Measurements from ENCODE around the gene CYSLTR2.
"Not testable (repeated sequence)": the region's sequence is repeated elsewhere in the genome, so short reads cannot be mapped to it uniquely, and the experiment has no call there.

The CYSLTR2 gene

DNA sequence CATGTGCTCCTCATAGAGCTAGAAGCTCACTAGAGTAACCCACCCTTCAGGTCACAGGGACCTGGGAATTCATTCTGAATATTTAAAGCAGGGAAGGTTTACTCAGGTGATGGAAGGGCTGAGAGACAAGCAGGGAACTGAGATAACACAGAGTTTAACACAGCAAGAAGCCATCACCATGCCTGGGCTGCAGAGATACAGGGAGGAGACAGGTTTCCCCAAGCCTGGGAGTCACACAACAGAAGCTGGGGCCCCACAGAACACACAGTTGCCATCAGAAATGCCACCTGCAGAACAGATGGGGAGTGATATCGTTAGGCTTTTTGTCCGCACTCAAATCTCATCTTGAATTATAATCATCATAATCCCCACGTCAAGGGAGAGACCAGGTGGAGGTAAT, 7.9 kb upstream of the CYSLTR2 start:
- DNase-seq (ENCODE audit: low spot score): no peak

DNA sequence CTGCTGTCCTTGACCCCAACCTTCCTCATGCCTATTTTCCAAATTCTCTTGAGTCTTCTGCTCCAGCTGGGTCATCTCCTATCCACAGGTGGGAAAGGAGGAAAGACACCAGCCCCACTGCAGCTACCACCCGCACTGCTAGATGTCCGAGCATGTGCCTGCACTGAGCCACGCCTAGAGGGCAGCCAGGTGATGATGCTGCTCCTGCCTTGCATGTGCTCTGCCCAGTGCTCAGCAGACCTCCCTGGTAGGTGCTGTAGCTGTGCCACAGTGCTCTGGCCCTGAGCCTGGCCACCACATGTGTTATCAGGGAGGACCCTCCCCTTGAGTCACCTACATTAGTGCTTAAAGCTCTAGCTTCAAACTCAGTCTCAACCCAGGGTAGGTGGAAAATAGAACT, 6.9 kb upstream of the CYSLTR2 start:
- no peak for DNase-seq (ENCODE audit: low spot score)

DNA sequence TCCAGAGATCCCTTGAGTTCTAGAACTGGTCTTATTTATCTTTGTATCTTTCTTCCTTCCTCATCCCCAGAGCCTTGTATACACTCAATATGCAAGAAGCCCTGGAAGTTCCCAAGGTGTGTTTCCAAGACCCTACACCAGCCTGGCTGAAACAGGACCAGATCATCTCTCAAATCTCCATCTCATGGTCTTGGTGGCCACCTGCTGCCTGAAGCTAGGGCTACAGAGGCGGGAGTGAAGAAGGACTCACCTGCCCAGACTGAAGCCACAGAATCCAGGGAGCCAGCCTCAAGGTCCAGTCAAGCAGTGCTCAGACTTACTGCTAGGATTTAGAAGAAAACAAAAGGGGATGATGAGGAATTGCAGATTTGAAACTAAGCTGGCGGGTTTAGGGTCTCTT, 6.1 kb upstream of the CYSLTR2 start:
- no peak for DNase-seq (ENCODE audit: low spot score)

DNA sequence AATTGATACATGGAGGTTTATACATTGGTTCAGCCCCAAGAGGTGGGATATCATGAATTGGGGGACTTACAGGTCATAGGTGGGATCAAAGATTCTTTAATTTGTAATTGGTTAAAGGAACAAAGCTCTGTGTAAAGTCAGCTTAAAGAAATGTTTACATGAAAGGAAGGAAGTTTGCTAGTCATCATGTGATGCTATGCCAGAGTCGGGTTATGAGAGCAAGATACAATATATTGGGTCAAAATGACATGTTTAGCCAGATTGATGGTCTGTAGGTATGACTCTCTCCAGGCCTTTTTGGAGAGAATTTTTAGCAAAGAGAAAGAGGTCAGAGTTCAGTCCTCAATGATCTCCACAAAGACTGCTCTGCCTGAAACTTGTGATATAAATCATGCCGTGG, 5.3 kb upstream of the CYSLTR2 start:
- DNase-seq (ENCODE audit: low spot score): no peak

DNA sequence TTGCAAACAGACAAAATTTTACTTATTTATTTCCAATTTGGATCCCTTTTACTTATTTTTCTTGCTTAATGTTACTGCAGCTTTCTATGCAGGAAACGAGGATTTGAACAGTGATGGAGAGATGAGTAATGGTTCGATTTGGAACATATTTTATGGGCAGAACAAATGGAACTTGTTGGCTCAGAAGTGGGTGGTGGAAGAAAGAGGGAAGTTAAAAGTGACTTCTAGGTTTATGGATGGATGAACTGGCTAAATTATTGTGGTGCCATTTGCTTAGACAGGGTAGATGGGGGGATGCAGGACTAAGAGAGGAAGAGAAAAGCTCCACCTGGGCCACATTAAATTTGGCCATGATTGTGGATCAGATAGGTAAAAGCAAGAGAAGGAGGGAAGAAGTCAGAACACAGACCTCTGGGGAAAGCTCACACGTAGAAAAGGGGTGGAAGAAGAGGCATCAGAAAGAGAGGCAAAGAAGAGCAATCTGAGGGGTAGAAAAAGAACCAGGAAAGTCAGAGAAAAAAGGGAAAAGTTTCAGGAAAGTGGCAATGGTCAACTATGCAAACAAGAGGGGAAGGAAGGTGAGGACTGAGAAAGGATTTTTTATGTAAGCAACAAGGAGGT, 768 bp upstream of the CYSLTR2 start:
- no peak for DNase-seq (ENCODE audit: low spot score)

DNA sequence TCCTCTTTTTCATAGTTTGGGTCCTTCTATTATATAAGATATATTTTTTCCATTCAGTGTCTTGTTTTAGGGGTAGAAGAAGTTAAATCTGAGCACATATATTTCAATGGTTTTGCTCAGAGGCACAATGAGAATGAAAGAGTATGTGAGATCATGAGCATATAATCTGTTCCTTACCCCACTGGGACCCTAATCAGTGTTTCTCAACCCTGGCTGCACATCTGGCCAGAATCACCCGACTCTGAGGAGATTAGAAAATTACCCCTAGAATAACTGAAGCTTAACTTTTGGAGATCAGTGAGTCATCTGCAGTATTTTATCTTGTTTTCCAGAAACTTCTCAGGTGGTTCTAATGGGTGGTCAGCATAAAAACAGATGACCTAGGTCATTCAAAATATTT, 782 bp downstream of the CYSLTR2 start:
- DNase-seq (ENCODE audit: low spot score): no peak

DNA sequence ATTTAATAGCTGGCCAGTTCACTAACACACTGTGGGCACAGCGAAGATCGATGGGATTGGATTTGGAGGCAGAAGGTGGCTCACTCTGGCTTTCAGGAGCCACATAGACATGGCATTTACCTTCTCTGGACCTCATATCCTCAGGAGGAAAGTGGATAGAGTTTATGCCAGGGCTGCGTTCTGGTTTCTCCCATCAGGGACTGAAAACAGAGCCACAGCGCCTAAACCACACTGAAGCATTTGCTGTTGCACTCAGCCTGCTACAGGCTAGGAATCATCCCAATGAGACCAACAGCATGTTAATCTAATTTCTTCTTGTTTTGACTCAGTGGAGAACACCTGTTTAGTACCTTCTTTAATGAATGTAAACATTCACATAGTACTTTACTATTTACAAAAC, 1.6 kb downstream of the CYSLTR2 start:
- no peak for DNase-seq (ENCODE audit: low spot score)

DNA sequence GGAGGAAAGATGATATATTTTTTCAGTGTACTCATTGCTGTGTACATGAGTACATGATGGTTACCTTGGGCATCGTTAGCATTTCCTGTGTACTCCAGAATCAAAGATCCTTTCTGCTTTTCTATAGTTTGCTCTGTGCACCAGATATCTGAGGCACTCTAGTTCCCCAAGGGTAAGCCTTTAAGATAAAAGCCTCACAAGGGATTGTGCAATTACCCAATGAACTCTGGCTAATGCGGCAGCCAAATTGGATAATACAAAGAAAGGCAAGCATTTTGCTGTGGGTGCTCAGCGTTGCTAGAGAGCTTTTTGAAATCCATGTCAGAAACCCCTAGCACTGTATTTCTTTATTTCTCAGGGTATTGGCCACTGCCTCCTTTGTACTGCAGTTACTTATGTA, 2.9 kb downstream of the CYSLTR2 start:
- no peak for DNase-seq (ENCODE audit: low spot score)

DNA sequence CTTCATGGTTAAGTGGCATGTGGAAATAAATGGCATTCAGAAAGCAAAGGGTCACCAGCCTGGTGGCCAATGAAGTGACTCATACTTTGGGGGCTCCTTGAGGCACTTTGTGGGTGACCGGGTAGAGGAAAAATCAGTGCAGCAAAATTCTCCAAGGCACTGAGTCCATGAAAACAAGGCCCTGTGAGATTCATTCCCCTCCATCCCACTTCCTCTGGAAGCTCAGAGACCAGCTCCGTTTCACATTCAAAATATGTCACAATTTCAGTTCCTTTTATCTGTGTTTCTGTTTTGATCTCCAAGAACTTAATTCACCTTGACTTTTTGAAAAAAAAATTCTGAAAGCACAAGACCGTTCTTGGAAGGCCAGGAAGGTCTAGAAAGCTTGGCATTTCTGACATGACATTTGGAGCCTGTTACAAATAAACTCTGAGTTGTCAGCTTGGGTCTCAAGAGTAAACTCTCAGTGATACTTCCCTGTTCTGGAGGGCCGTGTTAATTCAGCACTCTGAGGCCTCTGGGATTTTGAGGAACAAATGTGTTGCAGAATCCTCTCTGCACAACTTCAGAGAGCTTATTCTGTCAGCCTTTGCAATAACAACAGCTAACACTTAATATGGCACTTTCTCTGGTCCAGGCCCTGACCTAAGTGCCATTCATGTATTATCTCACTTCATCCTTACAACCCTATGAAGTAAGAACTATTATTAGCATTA, 6.8 kb downstream of the CYSLTR2 start:
- no peak for DNase-seq (ENCODE audit: low spot score)

DNA sequence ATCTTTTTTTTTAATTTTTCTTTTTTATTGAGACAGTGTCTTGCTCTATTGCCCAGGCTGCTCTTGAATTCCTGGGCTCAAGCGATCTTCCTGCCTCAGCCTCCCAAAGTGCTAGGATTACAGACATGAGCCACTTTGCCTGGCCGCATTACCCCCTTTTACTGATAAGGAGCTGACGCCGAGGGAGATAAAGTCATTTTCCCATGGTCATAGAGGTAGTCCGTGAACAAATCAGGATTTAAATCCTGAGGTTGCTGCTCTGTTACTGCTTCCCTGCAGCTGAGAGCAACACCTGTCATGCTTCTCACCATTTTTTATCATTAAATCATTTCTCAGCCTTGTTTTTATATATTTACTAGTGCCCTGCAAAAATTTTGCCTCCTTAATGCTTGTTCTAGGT, 7.4 kb downstream of the CYSLTR2 start:
- no peak for DNase-seq (ENCODE audit: low spot score)

DNA sequence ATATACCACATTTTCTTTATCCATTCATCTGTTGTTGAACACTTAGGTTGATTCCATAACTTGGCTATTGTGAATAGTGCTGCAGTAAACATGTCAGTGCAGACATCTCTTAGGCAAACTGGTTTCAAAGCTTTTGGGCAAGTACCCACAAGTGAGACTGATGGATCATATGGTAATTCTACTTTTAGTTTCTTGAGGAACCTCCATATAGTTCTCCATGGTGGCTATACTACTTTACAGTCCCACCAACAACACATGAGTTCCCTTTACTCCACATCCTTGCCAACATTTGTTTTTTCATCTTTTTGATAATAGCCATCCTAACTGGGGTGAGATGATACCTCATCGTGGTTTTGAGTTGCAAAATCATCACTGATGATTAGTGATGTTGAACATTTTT, 8.5 kb downstream of the CYSLTR2 start:
- no peak for DNase-seq (ENCODE audit: low spot score)

DNA sequence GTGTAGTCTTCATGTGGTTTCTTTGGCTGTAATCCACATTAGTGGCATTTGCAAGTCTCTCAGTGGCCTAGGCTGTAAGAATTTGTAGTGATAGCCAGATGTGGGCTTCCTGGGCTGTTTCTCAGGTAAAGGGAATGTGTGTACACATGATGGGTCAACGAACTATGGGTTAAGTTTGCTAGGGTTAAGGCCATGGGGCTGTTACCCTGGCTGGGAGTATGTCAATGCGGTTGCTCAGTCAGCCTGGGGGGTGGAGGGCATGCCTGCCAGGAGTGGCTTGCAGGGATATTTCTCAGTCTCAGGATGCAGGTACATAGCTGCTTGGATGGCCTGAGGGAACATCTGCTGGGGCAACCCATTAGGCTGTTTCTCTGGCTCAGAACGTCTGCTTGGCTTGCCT, 13.4 kb downstream of the CYSLTR2 start:
- DNase-seq (ENCODE audit: low spot score): no peak

DNA sequence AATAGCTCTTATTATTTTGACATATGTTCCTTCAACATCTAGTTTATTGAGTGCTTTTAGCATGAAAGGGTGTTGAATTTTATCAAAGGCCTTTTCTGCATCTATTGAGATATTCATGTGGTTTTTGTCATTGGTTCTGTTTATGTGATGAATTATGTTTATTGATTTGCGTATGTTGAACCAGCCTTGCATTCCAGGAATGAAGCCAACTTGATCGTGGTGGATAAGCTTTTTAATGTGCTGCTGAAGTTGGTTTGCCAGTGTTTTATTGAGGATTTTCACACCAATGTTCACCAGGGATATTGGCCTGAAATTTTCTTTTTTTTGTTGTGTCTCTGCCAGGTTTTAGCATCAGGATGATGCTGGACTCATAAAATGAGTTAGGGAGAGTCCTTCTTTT, 17.7 kb downstream of the CYSLTR2 start:
- DNase-seq (ENCODE audit: low spot score): not testable (repeated sequence)

DNA sequence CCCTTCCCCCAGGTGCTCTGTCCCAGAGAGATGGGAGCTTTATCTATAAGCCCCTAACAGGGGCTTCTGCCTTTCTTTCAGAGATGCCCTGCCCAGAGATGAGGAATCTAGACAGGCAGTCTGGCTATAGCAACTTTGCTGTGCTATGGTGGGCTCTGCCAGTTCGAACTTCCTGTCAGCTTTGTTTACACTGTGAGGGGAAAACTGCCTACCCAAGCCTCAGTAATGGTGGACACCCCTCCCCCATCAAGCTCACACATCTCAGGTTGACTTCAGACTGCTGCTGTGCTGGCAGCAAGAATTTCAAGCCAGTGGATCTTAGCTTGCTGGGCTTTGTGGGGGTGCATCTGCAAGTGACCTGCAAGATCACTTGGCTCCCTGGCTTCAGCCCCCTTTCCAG, 21.5 kb downstream of the CYSLTR2 start:
- no peak for DNase-seq (ENCODE audit: low spot score)

DNA sequence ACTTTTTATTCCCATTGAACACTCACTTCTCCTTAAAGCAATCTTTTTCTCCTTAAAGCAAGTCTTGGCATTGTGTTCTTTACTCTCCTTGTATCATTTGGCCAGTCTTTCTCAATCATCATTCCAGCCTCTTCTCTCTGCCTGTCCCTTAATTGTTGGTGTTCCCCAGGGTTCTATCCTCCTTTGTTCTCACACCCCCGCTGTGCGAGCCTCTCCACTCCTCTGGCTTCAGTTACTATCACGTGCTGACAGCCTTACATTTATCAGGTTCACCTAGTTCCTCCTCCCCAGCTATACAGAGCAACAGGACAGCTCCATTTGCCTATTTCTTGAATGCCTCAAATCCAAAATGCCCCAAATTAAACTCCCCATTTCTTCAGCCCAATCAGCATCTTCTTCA, 24.6 kb downstream of the CYSLTR2 start:
- no peak for DNase-seq (ENCODE audit: low spot score)

DNA sequence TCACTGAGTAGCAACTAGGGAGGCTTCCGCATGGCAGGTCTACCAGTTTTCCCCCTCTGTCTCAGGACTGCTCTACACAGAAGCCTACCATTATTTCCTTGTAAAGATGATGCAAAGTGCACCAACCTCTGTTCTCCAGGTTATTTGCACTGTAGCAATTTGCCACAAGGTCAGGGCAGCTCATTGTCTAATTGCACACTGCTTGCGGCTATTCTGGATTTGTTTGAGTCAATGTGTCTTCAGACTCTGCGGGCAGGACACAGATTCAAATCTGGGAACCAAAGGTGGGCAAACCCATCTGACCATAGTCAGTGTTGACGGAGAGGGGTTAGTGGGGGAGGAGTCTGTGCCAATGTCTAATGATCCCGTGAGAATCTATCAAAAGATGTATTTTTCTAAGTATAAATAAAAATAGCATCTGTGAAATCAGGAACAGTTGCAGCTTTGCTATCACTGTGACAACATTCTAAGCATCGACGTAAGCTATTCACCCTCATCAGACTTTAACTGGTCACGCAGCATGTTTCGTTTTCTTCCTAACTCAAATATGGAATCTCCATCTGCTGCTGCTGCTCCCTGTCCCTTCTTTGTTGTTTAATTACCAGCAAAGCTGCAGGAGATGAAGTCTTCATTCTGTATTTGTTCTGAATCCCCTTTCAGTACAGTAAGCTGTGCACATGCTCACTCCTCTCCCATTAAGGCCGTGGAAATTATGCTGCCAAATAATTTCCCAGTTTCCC, 26.4 kb downstream of the CYSLTR2 start:
- DNase-seq (ENCODE audit: low spot score): no peak

DNA sequence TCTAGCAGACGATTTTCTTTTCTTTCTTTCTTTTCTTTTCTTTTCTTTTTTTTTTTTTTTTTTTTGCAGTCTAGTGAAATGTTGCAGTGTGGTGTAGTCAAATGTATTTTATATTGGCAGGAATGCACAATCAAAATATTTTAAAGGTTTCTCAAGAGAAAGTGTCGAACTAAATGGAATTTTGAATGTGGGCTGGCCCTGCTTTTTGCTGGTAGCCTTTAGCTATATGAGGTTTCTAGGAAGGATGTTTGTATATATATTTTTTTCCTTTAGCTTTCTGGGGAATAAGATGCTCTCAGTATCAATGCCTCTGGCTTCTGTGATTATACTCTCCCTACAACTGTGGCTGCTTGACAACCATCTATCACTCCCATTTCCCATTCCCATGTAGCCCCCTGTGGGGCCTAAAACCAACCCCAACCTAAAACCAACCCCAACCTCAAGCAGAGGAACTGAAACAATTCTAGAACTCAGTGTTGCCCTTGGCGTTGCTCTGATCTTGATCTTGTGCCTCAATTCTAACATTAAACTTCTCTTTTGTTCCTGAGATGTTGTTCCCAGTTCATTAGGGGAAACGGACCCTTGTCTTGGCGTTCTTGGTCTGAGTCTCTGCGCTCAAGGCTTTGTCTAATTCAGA, 27.1 kb downstream of the CYSLTR2 start:
- no peak for DNase-seq (ENCODE audit: low spot score)

DNA sequence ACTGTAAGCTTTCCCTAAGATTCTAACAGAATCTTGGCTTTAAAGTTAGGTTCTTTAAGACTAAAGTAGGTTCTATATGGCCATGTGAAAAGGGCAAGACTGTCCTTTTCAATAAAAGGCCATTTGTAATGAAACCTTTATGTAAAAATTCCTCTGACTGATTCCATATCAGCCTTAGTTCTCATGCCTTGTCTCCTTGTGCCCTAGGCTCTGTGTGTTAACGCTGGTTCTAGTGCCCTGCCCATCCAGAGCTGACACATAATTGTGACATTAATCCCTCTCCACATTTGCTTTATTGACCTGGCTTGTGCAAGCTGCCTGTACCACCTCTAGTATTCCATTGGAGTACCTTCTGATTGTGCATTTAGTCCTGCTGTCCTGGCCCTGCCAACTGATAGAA, 28.2 kb downstream of the CYSLTR2 start:
- DNase-seq (ENCODE audit: low spot score): no peak

DNA sequence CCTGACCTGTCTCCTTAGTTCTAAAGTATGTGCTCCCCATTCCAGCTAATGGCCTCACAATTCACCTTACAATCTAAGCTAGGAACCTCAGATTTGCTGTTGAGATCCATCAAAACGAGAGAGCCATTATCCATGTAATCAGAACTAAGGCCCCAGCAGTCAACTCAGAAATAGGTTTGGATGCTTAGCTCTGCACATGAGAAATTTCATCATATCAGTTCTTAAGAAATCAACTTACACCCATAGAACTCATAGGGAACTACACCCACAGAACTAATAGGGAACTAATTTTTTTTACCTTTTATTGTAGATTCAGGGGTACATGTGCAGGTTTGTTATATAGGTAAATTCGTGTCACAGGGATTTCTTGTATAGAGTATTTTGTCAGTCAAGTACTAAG, 28.7 kb downstream of the CYSLTR2 start:
- DNase-seq (ENCODE audit: low spot score): no peak

DNA sequence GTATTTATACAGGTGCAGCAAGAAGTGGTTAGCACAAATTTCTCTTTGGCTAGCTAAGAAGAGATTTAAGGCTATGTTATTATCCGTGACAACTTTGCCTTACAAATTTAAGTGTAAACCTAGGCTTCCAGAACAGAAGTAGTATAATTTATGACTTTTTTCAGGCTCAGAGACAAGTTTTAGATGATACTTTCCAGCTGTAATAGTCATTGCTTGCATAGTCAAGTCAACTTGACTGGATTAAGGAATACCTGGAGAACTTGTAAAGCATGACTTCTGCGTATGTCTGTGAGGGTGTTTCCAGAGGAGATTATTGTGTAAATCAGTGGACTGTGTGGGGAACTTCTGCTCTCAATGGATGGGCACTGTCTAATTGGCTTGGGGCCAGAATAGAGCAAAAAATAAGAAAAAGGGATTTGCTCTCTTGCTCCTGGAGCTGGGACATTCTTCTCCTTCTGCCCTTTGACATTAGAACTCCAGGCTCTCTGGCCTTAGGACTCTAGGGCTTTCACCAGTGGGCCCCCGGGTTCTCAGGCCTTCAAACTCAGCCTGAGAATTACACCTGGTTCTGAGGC, 33.0 kb downstream of the CYSLTR2 start:
- no peak for DNase-seq (ENCODE audit: low spot score)

DNA sequence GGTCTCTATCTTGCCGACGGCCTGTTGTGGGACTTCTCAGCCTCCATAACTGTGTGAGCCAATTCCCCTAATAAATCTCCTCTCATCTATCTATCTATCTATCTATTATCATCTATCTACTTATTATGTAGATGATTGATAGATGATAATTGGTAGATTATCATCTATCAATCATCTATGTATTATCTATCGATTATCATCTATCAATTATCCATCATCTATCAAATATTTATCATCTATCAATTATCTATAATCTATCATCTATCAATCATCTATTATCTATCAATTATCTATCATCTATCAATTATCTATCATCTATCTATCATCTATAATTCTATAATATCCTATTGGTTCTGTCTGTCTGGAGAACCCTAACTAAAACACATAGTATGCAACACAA, 33.5 kb downstream of the CYSLTR2 start:
- no peak for DNase-seq (ENCODE audit: low spot score)

DNA sequence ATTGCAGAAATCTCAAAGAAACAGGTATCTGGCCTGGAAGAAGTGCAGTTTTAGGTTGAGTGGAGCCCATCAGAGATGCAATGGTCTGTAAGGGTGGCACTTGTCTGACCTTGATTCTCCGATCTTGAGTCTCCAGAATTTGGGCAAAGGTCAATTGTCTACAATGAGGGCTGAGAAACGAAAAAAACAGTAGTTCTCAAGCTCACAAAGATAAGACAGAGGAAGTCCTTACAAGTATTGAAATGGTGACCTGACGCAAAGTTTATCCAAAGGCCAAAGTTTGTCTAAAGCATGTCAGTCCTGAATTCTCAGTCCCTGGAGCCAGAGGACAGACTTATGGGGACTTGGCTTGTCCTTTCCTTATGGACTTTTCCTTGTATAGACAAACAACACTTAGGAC, 40.3 kb downstream of the CYSLTR2 start:
- no peak for DNase-seq (ENCODE audit: low spot score)

DNA sequence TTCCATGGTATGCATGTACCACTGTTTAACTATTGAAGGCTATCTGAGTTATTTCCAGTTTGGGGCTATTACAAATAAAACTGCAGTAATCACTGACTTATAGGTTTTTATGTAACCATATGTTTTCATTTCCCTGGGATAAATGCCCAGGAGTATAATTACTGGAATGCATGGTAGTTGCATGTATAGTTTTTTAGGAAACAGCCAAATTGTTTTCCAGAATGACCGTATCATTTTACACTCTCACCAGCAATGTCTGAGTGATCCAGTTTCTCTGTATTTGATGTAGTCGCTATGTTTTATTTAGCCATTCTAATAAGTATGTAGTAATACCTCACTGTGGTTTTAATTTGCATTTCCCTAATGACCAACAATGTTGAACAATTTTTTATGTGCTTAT, 42.0 kb downstream of the CYSLTR2 start:
- DNase-seq (ENCODE audit: low spot score): no peak

Measured in HuH-7.5 (cell line).